ENCODE results near the gene NUMB.

The NUMB gene

GRCh38 chr14:73254247-73255004 is 203.9 kb downstream of the NUMB start:
- TF ChIP-seq CTCF (IDR thresholded peaks at IDR 0.05): no peak
- no peaks in the 10 kb centered on the region for H3K9me3 ChIP-seq (ENCODE audit: control insufficient read depth, low read length)
- H3K4me2 ChIP-seq (ENCODE audit: low read length): no peak overlapping the region
- no peaks in the 10 kb centered on the region for H3K36me3 ChIP-seq (ENCODE audit: control insufficient read depth, insufficient read depth, low read length)
- no peaks in the 10 kb centered on the region for H3K4me1 ChIP-seq
- no peaks in the 10 kb centered on the region for H3K27me3 ChIP-seq (ENCODE audit: control insufficient read depth, insufficient read depth, low read length)
- no peak overlapping the region for H3K27ac ChIP-seq
- no peaks in the 10 kb centered on the region for H3K79me2 ChIP-seq
- no peak overlapping the region for H3K9ac ChIP-seq
- no peak overlapping the region for H2AFZ ChIP-seq
- no peak overlapping the region for H3K4me3 ChIP-seq (ENCODE audit: low read depth, low read length)

GRCh38 chr14:73253721-73254120 is 204.6 kb downstream of the NUMB start:
- Histone ChIP-seq H3K4me3 (ENCODE audit: low read depth, low read length) (no peak overlapping the region), H3K36me3 (ENCODE audit: control insufficient read depth, insufficient read depth, low read length) (no peaks in the 10 kb centered on the region)
- TF ChIP-seq CTCF (IDR thresholded peaks at IDR 0.05): no peak

GRCh38 chr14:73253323-73253610 is 205.1 kb downstream of the NUMB start:
- Histone ChIP-seq H3K36me3 (ENCODE audit: control insufficient read depth, insufficient read depth, low read length) (no peaks in the 10 kb centered on the region), H2AFZ (no peak overlapping the region), H3K9ac (no peak overlapping the region), H3K27me3 (ENCODE audit: control insufficient read depth, insufficient read depth, low read length) (no peaks in the 10 kb centered on the region), H3K9me3 (ENCODE audit: control insufficient read depth, low read length) (no peaks in the 10 kb centered on the region), H3K4me2 (ENCODE audit: low read length) (no peak overlapping the region), H3K27ac (no peak overlapping the region), H3K4me3 (ENCODE audit: low read depth, low read length) (no peak overlapping the region), H3K79me2 (no peaks in the 10 kb centered on the region), H3K4me1 (no peaks in the 10 kb centered on the region)
- no peak for TF ChIP-seq CTCF (IDR thresholded peaks at IDR 0.05)

More at GRCh38 chr14:73253721-73254120, 204.6 kb downstream of the NUMB start:
- H3K27me3 ChIP-seq (ENCODE audit: control insufficient read depth, insufficient read depth, low read length): no peaks in the 10 kb centered on the region
- H3K27ac ChIP-seq: no peak overlapping the region
- H3K9me3 ChIP-seq (ENCODE audit: control insufficient read depth, low read length): no peaks in the 10 kb centered on the region
- H2AFZ ChIP-seq: no peak overlapping the region
- no peaks in the 10 kb centered on the region for H3K79me2 ChIP-seq
- no peak overlapping the region for H3K9ac ChIP-seq
- no peak overlapping the region for H3K4me2 ChIP-seq (ENCODE audit: low read length)
- no peaks in the 10 kb centered on the region for H3K4me1 ChIP-seq

GRCh38 chr14:73252491-73253322 is 205.6 kb downstream of the NUMB start:
- H3K9me3 ChIP-seq (ENCODE audit: control insufficient read depth, low read length): no peaks in the 10 kb centered on the region

More at GRCh38 chr14:73252491-73253322, 205.6 kb downstream of the NUMB start:
- Histone ChIP-seq H3K4me2 (ENCODE audit: low read length) (no peak overlapping the region), H3K36me3 (ENCODE audit: control insufficient read depth, insufficient read depth, low read length) (no peaks in the 10 kb centered on the region), H3K9ac (no peak overlapping the region), H3K4me1 (no peaks in the 10 kb centered on the region), H3K27ac (no peak overlapping the region), H2AFZ (no peak overlapping the region), H3K79me2 (no peaks in the 10 kb centered on the region), H3K4me3 (ENCODE audit: low read depth, low read length) (no peak overlapping the region), H3K27me3 (ENCODE audit: control insufficient read depth, insufficient read depth, low read length) (no peaks in the 10 kb centered on the region)
- no peak for TF ChIP-seq CTCF (IDR thresholded peaks at IDR 0.05)

Data from parathyroid adenoma (tissue), 2 donors.